Tibial nerve (tissue), 4 donors: ENCODE results near the gene MIEN1.

Experiments used
- CTCF ChIP-seq, 5 experiments: fragments of 200-600 bp in 3 of 5; fragments of 450-650 bp in 2 of 5; sonication (generic) in 3 of 5; IDR thresholded peaks; one replicate each; pipeline ENCODE4 v1.5.1; 2016 to 2019; ENCODE audit warnings: antibody characterized with exemption in 5 of 5, mild to moderate bottlenecking in 3 of 5, moderate library complexity in 2 of 5
- EP300 ChIP-seq, 2 donors: sonication (generic); formaldehyde crosslinking; IDR thresholded peaks; one replicate each; pipeline ENCODE4 v1.6.1; 2017; ENCODE audit warnings: antibody characterized with exemption in 2 of 2, mild to moderate bottlenecking in 1 of 2
- POLR2A ChIP-seq, 2 donors: fragments of 450-650 bp; IDR thresholded peaks; one replicate each; pipeline ENCODE4 v1.6.1; 2017; ENCODE audit warnings: antibody characterized with exemption in 2 of 2, mild to moderate bottlenecking in 2 of 2, moderate library complexity in 2 of 2

GRCh38 chr17:39746145-39746461 is 15.8 kb upstream of the MIEN1 start:
- no peak for TF ChIP-seq CTCF (IDR thresholded peaks at IDR 0.05)
- TF ChIP-seq POLR2A (IDR thresholded peaks at IDR 0.05) = no peak
- TF ChIP-seq EP300 (IDR thresholded peaks at IDR 0.05) = no peak
